ENCODE measurements around the gene WDFY4. TPM values are rescaled to one million over a fixed set of nuclear protein-coding genes. Genes with fewer than 3 reads are reported as not detected.

Gene WDFY4
- total RNA-seq, 1 donor from 2014 or later: 6.4 TPM

- H3K36me3 ChIP-seq: no peaks in the 10 kb centered on the region
- intact Hi-C loops (cut with DNase I): no loop called here
- peaks cover 7% of the 10 kb centered on the region for H3K4me1 ChIP-seq
- H3K27me3 ChIP-seq: no peaks in the 10 kb centered on the region
- H3K9me3 ChIP-seq: no peaks in the 10 kb centered on the region
- DNase-seq (ENCODE audit: extremely low spot score in 2 of 2): no peak
- H3K27ac ChIP-seq: no peak overlapping the region
- no peak overlapping the region for H3K4me3 ChIP-seq
- TF ChIP-seq CTCF (IDR thresholded peaks at IDR 0.05) (no peak), POLR2AphosphoS5 (IDR thresholded peaks at IDR 0.05; ENCODE audit: insufficient read depth in 1 of 2, low read depth in 1 of 2) (no peak), POLR2A (IDR thresholded peaks at IDR 0.05) (no peak)
These were observed 316.0 kb downstream of the WDFY4 start for GRCh38 chr10:49000437-49001398.

GRCh38 chr10:49001402-49001801, 316.7 kb downstream of the WDFY4 start:
- intact Hi-C loops (cut with DNase I): no loop called here
- Histone ChIP-seq H3K27ac (no peak overlapping the region), H3K36me3 (no peaks in the 10 kb centered on the region), H3K4me1 (peaks cover 7% of the 10 kb centered on the region), H3K9me3 (no peaks in the 10 kb centered on the region), H3K27me3 (no peaks in the 10 kb centered on the region), H3K4me3 (no peak overlapping the region)
- no peak for DNase-seq (ENCODE audit: extremely low spot score in 2 of 2)
- TF ChIP-seq POLR2AphosphoS5 (IDR thresholded peaks at IDR 0.05; ENCODE audit: insufficient read depth in 1 of 2, low read depth in 1 of 2) (no peak), CTCF (IDR thresholded peaks at IDR 0.05) (no peak), POLR2A (IDR thresholded peaks at IDR 0.05) (no peak)

- Histone ChIP-seq H3K4me1 (peaks cover 7% of the 10 kb centered on the region), H3K36me3 (no peaks in the 10 kb centered on the region), H3K4me3 (no peak overlapping the region), H3K27ac (no peak overlapping the region), H3K9me3 (no peaks in the 10 kb centered on the region), H3K27me3 (no peaks in the 10 kb centered on the region)
- TF ChIP-seq POLR2AphosphoS5 (IDR thresholded peaks at IDR 0.05; ENCODE audit: insufficient read depth in 1 of 2, low read depth in 1 of 2) (no peak), CTCF (IDR thresholded peaks at IDR 0.05) (no peak), POLR2A (IDR thresholded peaks at IDR 0.05) (no peak)
- intact Hi-C loops (cut with DNase I): no loop called here
- no peak for DNase-seq (ENCODE audit: extremely low spot score in 2 of 2)
These were observed 317.4 kb downstream of the WDFY4 start for GRCh38 chr10:49001870-49002672.

GRCh38 chr10:49005270-49005669, 320.6 kb downstream of the WDFY4 start:
- Histone ChIP-seq H3K4me1 (peaks cover 36% of the 10 kb centered on the region), H3K27ac (no peak overlapping the region), H3K27me3 (no peaks in the 10 kb centered on the region), H3K9me3 (no peaks in the 10 kb centered on the region), H3K4me3 (no peak overlapping the region), H3K36me3 (no peaks in the 10 kb centered on the region)
- intact Hi-C loops (cut with DNase I): no loop called here
- no peak for DNase-seq (ENCODE audit: extremely low spot score in 2 of 2)
- no peak for TF ChIP-seq CTCF (IDR thresholded peaks at IDR 0.05)
- no peak for TF ChIP-seq POLR2AphosphoS5 (IDR thresholded peaks at IDR 0.05; ENCODE audit: insufficient read depth in 1 of 2, low read depth in 1 of 2)
- no peak for TF ChIP-seq POLR2A (IDR thresholded peaks at IDR 0.05)
